DND-41 (cell line): ENCODE data around the gene SELENOW.
"Not testable (repeated sequence)": the region's sequence is repeated elsewhere in the genome, so short reads cannot be mapped to it uniquely, and the experiment has no call there.

Experiments used
- ATAC-seq: fragments of 200-7000 bp; cut with Tn5 transposase; 3 replicates; pipeline ENCODE4 v1.9.1; 2021; ENCODE audit warnings: low read depth; ENCODE audit not compliant: insufficient read depth
- DNase-seq: peaks from one replicate; pipeline ENCODE4 v3.0.0-alpha.2; 2020
- H2AFZ ChIP-seq: 2 replicates; pipeline ENCODE4 v1.6.0; 2012; ENCODE audit warnings: low read depth, low read length
- H3K27ac ChIP-seq: 2 replicates; pipeline ENCODE4 v1.5.1; 2012; ENCODE audit warnings: low read length, inconsistent platforms
- H3K27me3 ChIP-seq: fragments of 200-600 bp; sonication (generic); 2 replicates; pipeline ENCODE4 v1.6.0; 2012; ENCODE audit warnings: low read length, mild to moderate bottlenecking, inconsistent platforms; ENCODE audit not compliant: insufficient read depth, poor library complexity
- H3K36me3 ChIP-seq: 2 replicates; pipeline ENCODE4 v1.5.1; 2012; ENCODE audit warnings: low read length, inconsistent platforms; ENCODE audit not compliant: insufficient read depth
- H3K4me1 ChIP-seq: 2 replicates; pipeline ENCODE4 v1.5.1; 2012; ENCODE audit warnings: mild to moderate bottlenecking, low read length; ENCODE audit not compliant: insufficient read depth
- H3K4me2 ChIP-seq: 2 replicates; pipeline ENCODE4 v1.6.0; 2012; ENCODE audit warnings: mild to moderate bottlenecking, moderate library complexity, low read length, inconsistent platforms; ENCODE audit not compliant: insufficient read depth
- H3K4me3 ChIP-seq, 2 experiments: fragments of 200-600 bp in 1 of 2; shearing (Covaris generic) in 1 of 2; 2 replicates each; pipeline ENCODE4 v1.5.1; 2012 to 2016; ENCODE audit warnings: inconsistent platforms in 2 of 2, low read length in 2 of 2, mild to moderate bottlenecking in 2 of 2, low read depth in 1 of 2, moderate library complexity in 1 of 2
- H3K79me2 ChIP-seq: 2 replicates; pipeline ENCODE4 v1.6.0; 2012; ENCODE audit warnings: low read length, inconsistent platforms; ENCODE audit not compliant: insufficient read depth
- H3K9ac ChIP-seq: 2 replicates; pipeline ENCODE4 v1.6.0; 2012; ENCODE audit warnings: low read depth, mild to moderate bottlenecking, inconsistent platforms, low read length, moderate library complexity
- H3K9me3 ChIP-seq: 2 replicates; pipeline ENCODE4 v1.5.1; 2012; ENCODE audit warnings: low read length, moderate library complexity, mild to moderate bottlenecking, inconsistent platforms; ENCODE audit not compliant: insufficient read depth, severe bottlenecking
- H4K20me1 ChIP-seq: 2 replicates; pipeline ENCODE4 v1.6.0; 2012; ENCODE audit warnings: low read length; ENCODE audit not compliant: insufficient read depth
- CTCF ChIP-seq: IDR thresholded peaks from 2 replicates; pipeline ENCODE4 v1.5.1; 2012; ENCODE audit warnings: borderline replicate concordance, low read length, moderate library complexity, mild to moderate bottlenecking; ENCODE audit not compliant: poor library complexity, severe bottlenecking; ENCODE audit errors: extremely low read depth
- EZH2 ChIP-seq: IDR thresholded peaks from 3 replicates; pipeline ENCODE4 v1.6.1; 2012; ENCODE audit warnings: borderline replicate concordance, low read depth, mild to moderate bottlenecking, moderate library complexity, low read length, inconsistent platforms; ENCODE audit not compliant: severe bottlenecking

The SELENOW gene

GRCh38 chr19:47781590-47782262 is 3.2 kb downstream of the SELENOW start:
- H3K27ac ChIP-seq = no peak overlapping the region
- H2AFZ ChIP-seq = no peak overlapping the region
- H3K4me3 ChIP-seq = no peak overlapping the region
- TF ChIP-seq EZH2 (no peak), CTCF (no peak)
- DNase-seq = no peak
- H4K20me1 ChIP-seq = peaks cover 7% of the 10 kb centered on the region
- H3K4me2 ChIP-seq = no peak overlapping the region
- peaks cover 16% of the 10 kb centered on the region for H3K79me2 ChIP-seq
- no peak overlapping the region for H3K9ac ChIP-seq
- no peaks in the 10 kb centered on the region for H3K9me3 ChIP-seq
- peaks cover 14% of the 10 kb centered on the region for H3K36me3 ChIP-seq
- peaks cover 26% of the 10 kb centered on the region for H3K4me1 ChIP-seq
- no peak for ATAC-seq
- no peaks in the 10 kb centered on the region for H3K27me3 ChIP-seq

GRCh38 chr19:47786566-47786965 is 8.1 kb downstream of the SELENOW start:
- peaks cover 4% of the 10 kb centered on the region for H4K20me1 ChIP-seq
- no peaks in the 10 kb centered on the region for H3K79me2 ChIP-seq
- H3K9ac ChIP-seq = no peak overlapping the region
- TF ChIP-seq EZH2 (no peak), CTCF (no peak)
- peaks cover 5% of the 10 kb centered on the region for H3K36me3 ChIP-seq
- no peaks in the 10 kb centered on the region for H3K4me1 ChIP-seq
- no peaks in the 10 kb centered on the region for H3K9me3 ChIP-seq
- no peak overlapping the region for H2AFZ ChIP-seq
- DNase-seq = no peak
- H3K4me2 ChIP-seq = no peak overlapping the region
- no peak overlapping the region for H3K4me3 ChIP-seq
- no peak overlapping the region for H3K27ac ChIP-seq
- H3K27me3 ChIP-seq = no peaks in the 10 kb centered on the region
- ATAC-seq = no peak

GRCh38 chr19:47787307-47787706 is 8.8 kb downstream of the SELENOW start:
- H3K36me3 ChIP-seq, H2AFZ ChIP-seq, H3K4me3 ChIP-seq, H3K9me3 ChIP-seq, ATAC-seq, H3K79me2 ChIP-seq, H3K9ac ChIP-seq, H3K4me2 ChIP-seq, DNase-seq, H4K20me1 ChIP-seq, H3K27me3 ChIP-seq, H3K27ac ChIP-seq, H3K4me1 ChIP-seq: not testable (repeated sequence)

GRCh38 chr19:47789811-47790210 is 11.3 kb downstream of the SELENOW start:
- not testable (repeated sequence) for H3K79me2 ChIP-seq, H3K4me2 ChIP-seq, H3K9ac ChIP-seq, H3K4me1 ChIP-seq, H3K27me3 ChIP-seq, DNase-seq, ATAC-seq, H3K27ac ChIP-seq, H4K20me1 ChIP-seq, H3K36me3 ChIP-seq, H2AFZ ChIP-seq, H3K4me3 ChIP-seq, H3K9me3 ChIP-seq
